ENCODE measurements around the gene CLHC1.

- TF ChIP-seq CTCF (IDR thresholded peaks at IDR 0.05) (no peak), POLR2A (IDR thresholded peaks at IDR 0.05) (no peak)
These were observed 90.3 kb downstream of the CLHC1 start for GRCh38 chr2:55141572-55142413.
